ENCODE data around the gene TAP1. TPM values are rescaled to one million over a fixed set of nuclear protein-coding genes. Genes with fewer than 3 reads are reported as not detected.
A peak's percentile ranks its signal among the peaks of the same experiment; 100 is the strongest.

Gene TAP1
- total and polyA plus RNA-seq, 9 of the 15 experiments (the other 6 are each of a cell fraction or from before 2014, with no cell fraction given) = 1.3 to 6.0 (median 4.2) TPM

GRCh38 chr6:32838114-32838958 lies 15.2 kb downstream of the TAP1 start, which contains the start of gene TAP2 (continued):
- peak; percentile 94 for TF ChIP-seq RBBP5 (IDR thresholded peaks at IDR 0.05; ENCODE audit: borderline replicate concordance, insufficient read depth, low read length, poor library complexity, severe bottlenecking)
- peak; percentile 56; the same call in 1 of the 2 replicates for TF ChIP-seq ZNF263 (CRISPR knock-in tag; IDR thresholded peaks at IDR 0.05; ENCODE audit: borderline replicate concordance)
- TF ChIP-seq ETV1 (tag; conservative IDR thresholded peaks at IDR 0.05; ENCODE audit: low read depth) = peak; percentile 57
- peak; percentile 52; the same call in 1 of the 2 replicates for TF ChIP-seq MXI1 (IDR thresholded peaks at IDR 0.05; ENCODE audit: low read depth, low read length)
- no peak for TF ChIP-seq CUX1 (CRISPR knock-in tag; IDR thresholded peaks at IDR 0.05)
- peak; percentile 64; the same call in 1 of the 2 replicates for TF ChIP-seq ZBTB33 (CRISPR knock-in tag; IDR thresholded peaks at IDR 0.05)
- peak; percentile 39; the same call in 1 of the 2 replicates for TF ChIP-seq PKNOX1 (IDR thresholded peaks at IDR 0.05)
- no peak for TF ChIP-seq ELF2 (CRISPR knock-in tag; IDR thresholded peaks at IDR 0.05)
- TF ChIP-seq ETS2 (tag; IDR thresholded peaks at IDR 0.05; ENCODE audit: borderline replicate concordance, poor library complexity, severe bottlenecking) = no peak
- TF ChIP-seq ARID2 (IDR thresholded peaks at IDR 0.05) = peak; percentile 86
- peak; percentile 58 for TF ChIP-seq SPI1 (IDR thresholded peaks at IDR 0.05; ENCODE audit: borderline replicate concordance, low read depth, low read length)
- no peak for TF ChIP-seq HNRNPK (IDR thresholded peaks at IDR 0.05; ENCODE audit: low read depth, low read length, poor library complexity, severe bottlenecking)
- no peak for TF ChIP-seq RBM14 (IDR thresholded peaks at IDR 0.05; ENCODE audit: borderline replicate concordance, insufficient read depth, low read depth, low read length)
- TF ChIP-seq GTF2F1 (IDR thresholded peaks at IDR 0.05; ENCODE audit: low read depth, low read length) = 0 out of 2 replicates have a peak, but pooled peaks have one; percentile 54
- TF ChIP-seq RBFOX2 (IDR thresholded peaks at IDR 0.05; ENCODE audit: low read depth, low read length) = peak; percentile 84
- TF ChIP-seq TARDBP (IDR thresholded peaks at IDR 0.05) = peak; percentile 31; the same call in 1 of the 2 replicates
- no peak for TF ChIP-seq EZH2 (IDR thresholded peaks at IDR 0.05; ENCODE audit: borderline replicate concordance, low read depth, low read length)

Data from K562 (cell line).